RPMI8226 (cell line): Measurements from ENCODE around the gene DNASE1L2.
"Not testable (repeated sequence)": the region's sequence is repeated elsewhere in the genome, so short reads cannot be mapped to it uniquely, and the experiment has no call there.

Experiments used
- DNase-seq: peaks from one replicate; pipeline ENCODE4 v3.0.0-alpha.2; 2015

Gene DNASE1L2

DNA sequence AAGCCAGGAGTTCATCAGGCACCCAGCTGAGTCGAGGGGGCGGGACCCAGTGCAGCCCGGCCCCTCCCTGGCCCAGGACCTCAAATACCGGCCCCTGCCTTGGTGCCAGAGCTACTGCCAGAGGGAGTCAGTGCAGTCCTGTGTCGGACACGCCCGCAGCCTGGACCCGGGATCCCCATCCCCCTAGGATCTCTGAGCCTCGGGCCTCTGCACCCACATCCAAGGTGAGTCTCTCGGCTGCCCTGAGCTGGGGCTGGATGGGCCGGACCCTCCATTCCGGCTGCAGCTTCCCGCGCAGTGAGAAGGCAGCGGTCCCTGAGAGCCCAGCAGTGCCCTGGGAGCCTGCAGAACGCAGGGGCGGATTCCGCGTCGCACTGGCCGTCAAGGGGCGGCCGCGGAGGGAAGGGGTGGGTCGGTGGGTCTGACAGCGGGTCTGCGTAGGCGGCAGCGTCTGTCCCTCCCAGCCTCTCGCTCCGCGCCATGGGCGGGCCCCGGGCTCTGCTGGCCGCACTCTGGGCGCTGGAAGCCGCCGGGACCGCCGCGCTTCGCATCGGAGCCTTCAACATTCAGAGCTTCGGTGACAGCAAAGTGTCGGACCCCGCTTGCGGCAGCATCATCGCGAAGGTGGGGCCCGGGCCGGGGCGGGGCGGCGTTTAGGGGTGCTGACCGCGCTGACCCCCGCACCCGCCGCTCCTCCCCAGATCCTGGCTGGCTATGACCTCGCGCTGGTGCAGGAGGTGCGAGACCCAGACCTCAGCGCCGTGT, at the start of gene DNASE1L2:
Gene DNASE1L2 (plus strand): TSS at position 108 of the 765 bp plus-strand sequence. CDS start 373 bp downstream, at position 481.
- DNase-seq = no peak

DNA sequence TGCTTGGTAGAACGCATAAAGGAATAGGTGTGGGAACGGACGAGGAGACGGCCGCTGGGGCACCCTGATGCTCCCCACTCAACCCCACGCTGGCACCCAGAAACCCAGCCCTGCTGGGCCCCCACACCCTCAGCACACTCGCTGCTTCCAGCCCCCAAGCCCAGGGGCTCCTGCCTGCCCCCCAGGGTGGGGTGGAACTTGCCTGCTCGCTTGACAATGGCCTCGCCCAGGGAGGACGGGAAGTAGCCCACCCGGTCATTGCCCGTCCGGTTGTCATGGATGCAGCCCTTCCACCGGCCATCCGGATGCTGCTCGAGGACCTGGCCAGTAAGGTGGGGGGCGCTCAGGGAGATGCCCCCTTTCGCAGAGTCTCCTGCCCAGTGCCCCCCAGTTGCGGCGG, 49.7 kb upstream of the DNASE1L2 start:
- DNase-seq = no peak

- DNase-seq = no peak
Observed at GRCh38 chr16:2187212-2187611, 49.0 kb upstream of the DNASE1L2 start.

GRCh38 chr16:2188395-2188794, 47.8 kb upstream of the DNASE1L2 start:
- no peak for DNase-seq

DNA sequence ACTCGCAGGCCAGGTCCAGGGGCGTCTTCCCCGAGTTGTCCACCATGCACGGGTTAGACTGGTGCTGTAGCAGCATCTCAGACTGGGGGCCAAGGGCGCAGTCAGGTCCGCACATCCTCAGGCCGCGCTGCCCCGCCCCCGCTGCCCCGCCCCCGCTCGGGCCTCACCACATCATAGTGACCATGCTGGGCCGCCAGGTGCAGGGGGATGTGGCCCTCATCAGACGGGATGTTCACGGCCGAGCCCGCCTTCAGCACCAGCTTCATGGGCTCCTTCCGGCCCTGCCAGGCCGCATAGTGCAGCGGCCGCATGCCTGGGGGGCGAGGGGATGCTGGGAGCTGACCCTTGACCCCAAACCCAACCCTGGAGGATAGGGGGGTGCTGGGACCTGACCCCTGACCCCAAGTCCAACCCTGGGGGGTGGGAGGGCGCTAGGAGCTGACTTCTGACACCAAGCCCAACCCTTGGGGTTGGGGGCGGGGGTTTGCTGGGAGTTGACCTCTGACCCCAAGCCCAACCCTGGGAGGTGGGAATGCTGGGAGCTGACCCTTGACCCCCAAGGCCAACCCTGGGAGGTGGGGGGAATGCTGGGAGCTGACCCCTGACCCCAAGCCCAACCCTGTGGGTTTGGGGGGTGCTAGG, 46.9 kb upstream of the DNASE1L2 start:
- DNase-seq = no peak

DNA sequence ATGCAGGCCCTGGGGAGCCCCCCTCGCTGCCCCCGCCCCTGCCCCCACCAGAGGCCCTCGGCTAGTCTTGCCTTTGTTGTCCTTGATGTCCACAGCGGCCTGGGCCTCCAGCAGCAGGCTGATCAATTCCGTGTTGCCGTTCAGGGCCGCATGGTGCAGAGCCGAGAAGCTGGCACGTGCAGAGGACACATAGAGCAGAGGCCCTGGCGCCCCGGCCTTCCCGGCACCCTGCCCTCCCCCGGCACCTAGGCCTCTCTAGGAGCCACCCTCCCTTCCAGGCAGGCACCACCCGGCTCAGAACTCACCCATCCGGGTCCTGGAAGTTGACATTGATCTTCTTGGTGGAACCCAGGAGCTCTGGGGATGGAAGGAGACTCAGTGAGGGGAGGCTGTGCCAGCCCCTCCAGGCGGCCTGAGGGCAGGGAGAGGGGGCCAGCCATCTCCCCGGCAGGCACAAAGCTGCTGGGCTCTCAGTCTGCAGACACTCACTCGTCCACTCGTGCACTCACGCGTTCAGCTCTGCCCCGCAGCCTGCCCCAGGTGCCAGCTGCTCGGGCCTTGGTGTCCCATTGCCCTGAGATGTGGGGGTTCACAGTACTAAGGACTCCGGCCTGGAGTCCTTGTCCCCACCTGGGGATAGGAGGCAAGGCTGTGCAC, 46.1 kb upstream of the DNASE1L2 start:
- no peak for DNase-seq

GRCh38 chr16:2190659-2191445, 45.4 kb upstream of the DNASE1L2 start:
- DNase-seq = no peak

DNA sequence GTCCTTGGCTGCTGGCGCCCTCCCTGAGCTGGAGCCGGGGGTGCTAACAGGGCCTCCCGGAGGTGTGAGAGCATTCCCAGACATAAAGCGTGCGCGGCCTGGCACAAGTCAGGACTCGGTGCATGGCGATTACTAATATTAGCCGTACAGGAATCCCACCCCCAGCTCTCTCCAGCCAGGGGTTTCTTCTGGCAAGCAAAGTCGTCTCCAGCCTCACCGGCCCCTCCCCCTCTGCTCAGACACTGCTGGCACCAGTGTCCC, 44.9 kb upstream of the DNASE1L2 start:
- DNase-seq = no peak

DNA sequence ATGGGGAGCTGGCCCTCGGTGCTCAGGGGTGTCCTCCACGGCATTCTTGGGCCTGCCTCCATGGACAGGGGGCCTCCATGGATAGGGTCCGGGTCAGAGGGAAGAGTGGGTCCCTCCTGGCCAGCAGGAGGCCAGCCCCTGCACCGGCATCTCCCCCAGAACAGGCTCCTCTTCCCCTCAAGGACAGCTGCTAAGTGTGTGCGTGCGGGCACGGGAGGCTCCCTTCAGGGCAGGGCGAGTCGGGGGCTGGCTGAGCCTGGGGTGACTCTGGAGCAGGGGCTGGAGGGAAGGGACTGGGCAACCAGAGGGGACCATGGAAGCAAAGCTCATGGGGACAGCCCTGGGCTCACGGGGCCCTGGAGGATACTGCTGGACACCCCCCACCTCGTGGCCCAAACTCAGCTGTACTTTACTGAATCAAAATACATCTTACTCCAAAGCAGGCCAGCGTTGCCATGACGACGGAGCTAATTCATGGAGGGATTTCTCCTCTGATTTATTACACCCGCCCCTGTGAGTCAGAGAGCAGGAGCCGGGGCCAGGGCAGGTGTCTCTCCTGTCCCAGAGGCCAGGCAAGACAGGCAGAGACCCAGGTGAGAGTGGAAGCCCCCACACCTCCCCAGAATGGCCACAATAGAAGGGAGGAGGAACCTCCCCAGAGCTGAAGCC, 41.9 kb upstream of the DNASE1L2 start:
- peak; percentile 63 for DNase-seq

- DNase-seq = peak; percentile 88
Observed at GRCh38 chr16:2194852-2195321, 41.4 kb upstream of the DNASE1L2 start.

- peak; percentile 21 for DNase-seq
Observed at GRCh38 chr16:2195322-2196161, 40.7 kb upstream of the DNASE1L2 start.

DNA sequence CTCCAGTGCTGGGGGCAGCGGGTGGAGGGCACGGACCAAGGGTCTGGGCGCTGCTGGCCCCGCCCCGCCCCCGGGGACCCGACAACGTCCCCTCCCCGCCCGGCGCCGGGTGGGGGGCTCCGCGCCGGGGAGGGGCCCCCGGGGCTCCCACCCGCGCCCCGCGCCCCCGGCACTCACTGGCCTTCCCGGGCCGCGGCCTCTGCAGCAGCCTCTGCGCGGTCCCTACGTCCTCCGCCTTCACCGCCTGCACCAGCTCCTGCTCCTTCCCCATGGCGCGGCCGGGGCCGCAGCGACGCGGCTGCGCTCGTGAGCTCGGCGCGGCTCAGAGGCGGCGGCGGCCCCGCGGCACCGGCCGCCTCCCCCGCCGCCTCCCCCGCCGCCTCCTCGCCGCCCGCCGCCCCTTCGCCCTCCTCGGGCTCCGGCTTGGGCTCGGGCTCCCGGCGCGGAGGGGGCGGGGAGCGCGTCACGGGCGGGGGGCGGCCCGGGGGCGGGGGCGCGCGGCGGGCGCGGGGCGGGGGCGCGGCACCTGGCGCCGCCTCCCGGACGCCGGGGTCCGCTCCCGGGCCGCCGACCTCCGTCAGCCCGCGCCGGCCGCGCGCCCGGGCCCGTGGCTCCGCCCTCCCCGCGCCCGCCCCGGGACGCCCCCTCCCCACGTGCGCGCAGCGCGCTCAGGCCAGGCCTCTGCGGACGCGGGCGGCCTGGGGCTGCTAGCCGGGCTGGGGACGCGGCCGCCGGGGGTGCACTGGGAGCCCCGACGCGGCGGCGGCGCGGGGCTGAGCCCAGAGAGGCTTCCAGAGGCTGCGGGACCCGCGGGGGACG, 39.9 kb upstream of the DNASE1L2 start, which contains the start of gene CASKIN1:
Gene CASKIN1 (minus strand): TSS at position 444 of the 819 bp plus-strand sequence. CDS start 173 bp downstream, at position 271.
- DNase-seq = peak; percentile 62

DNA sequence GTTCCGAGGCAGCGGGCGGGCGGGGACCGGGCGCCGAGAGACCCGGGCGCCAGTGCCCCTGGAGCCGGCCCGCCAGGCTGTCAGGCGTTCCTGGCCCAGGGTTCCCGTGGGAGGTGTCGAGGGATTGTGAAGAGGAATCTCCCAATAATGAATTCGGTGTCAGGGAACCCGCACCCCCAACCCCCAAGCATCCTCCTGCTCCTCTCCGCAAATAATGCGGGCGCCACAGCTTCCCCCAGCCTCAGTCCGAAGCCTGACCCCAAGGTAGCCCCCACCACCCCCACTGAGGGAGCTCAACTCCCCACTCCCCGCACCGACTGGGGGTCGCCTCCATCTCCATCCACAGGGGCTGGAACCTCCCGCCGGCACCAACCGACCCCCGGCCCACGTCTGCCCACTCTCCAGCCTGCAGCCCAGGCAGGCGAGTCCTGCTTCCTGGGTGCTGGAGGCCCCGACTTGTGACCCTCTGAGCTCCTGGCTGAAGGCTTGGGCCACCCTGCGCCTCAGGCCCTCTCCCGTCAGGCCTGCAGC, 39.2 kb upstream of the DNASE1L2 start:
- DNase-seq = no peak

- DNase-seq = no peak
Observed at GRCh38 chr16:2197765-2198164, 38.5 kb upstream of the DNASE1L2 start.

DNA sequence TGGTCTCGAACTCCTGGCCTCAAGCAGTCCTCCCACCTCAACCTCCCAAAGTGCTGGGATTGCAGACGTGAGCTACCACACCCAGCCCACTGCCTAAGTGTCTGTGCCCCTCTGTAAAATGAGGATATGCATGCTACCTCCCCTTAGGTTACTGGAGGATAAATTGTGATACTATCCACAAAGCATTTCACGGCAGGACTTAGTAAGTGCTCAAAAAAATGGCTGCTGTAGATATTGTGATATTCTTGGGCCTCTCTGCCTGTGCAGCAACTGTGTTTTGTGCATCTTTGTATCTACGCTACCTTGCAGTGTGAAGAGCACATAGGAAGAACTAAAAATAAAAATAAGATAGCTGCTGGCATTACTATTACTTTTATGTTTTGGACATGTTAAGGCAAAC, 38.0 kb upstream of the DNASE1L2 start:
- DNase-seq = no peak

- no peak for DNase-seq
Observed at GRCh38 chr16:2199095-2199494, 37.1 kb upstream of the DNASE1L2 start.

GRCh38 chr16:2199621-2200139, 36.6 kb upstream of the DNASE1L2 start:
- DNase-seq = no peak

GRCh38 chr16:2200313-2200712, 35.9 kb upstream of the DNASE1L2 start:
- DNase-seq = no peak

DNA sequence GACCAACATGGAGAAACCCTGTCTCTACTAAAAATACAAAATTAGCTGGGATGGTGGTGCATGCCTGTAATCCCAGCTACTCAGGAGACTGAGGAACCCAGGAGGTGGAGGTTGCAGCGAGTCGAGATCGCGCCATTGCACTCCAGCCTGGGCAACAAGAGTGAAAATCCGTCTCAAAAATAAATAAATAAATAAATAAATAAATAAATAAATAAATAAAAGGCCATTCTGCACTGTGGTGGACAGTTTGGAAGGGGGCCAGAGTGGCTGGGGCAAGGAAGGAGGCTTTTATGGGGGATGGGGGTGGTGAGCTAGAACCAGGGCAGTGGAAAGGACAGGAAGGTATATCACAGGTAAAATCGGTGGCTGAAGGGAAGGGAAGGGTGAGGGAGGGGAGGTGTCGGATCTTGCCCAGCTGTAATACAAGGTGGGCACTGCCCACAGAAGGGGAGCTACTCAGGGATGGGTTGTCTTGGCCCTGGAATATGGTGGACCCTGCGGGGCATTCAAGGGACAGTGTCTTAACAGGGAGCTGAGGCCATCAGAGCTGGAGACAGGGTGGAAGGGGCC, 33.0 kb upstream of the DNASE1L2 start:
- DNase-seq = not testable (repeated sequence)
